GM12873 (cell line): ENCODE results near the gene PLCE1.

Experiments
- CTCF ChIP-seq: IDR thresholded peaks from 2 replicates; pipeline ENCODE4 v1.5.1; 2012; ENCODE audit warnings: low read depth, mild to moderate bottlenecking, moderate library complexity, low read length, control low read depth; ENCODE audit not compliant: insufficient read depth; ENCODE audit errors: missing control alignments

PLCE1 gene

GRCh38 chr10:94011296-94011695 lies 17.6 kb downstream of the PLCE1 start:
- TF ChIP-seq CTCF: no peak

- no peak for TF ChIP-seq CTCF
These were observed 19.1 kb downstream of the PLCE1 start for GRCh38 chr10:94012834-94013233.

DNA sequence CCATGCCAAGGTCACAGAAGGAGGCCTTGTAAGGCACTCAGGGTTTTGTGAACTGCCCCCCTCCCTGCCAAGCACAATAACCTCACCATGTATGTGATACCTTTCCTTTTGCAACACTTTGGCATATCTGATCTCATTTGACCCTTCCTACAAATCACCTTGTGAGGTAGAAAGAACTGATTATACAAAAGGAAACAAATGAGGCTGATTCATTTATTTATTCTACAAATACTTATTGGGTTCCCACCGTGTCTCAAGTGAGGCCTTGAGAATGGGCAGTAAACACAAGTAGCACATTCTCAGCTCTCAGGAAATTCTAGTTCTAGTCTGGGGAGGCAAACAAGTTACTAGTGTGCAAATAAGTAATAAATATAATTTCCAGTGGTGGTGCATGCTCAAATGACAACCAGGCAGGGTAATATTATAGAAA lies 19.6 kb downstream of the PLCE1 start:
- TF ChIP-seq CTCF: no peak

DNA sequence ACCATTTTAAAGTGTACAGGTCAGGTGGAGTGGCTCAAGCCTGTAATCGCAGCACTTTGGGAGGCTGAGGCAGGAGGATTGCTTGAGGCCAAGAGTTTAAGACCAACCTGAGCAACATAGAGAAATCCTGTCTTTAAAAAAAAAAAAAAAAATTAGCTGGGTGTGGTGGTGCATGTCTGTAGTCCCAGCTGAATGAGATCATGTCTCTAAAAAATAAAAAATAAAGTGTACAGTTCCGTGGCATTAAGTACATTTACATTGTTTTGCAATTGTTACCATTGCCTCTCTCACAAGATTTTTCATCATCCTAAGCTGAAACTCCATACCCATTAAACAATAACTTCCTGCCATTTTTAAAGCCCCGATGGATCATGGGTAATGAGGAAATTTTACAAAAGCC lies 20.6 kb downstream of the PLCE1 start:
- no peak for TF ChIP-seq CTCF

GRCh38 chr10:94016727-94017714 lies 23.3 kb downstream of the PLCE1 start:
- TF ChIP-seq CTCF: no peak

GRCh38 chr10:94018107-94018506 lies 24.4 kb downstream of the PLCE1 start:
- no peak for TF ChIP-seq CTCF

GRCh38 chr10:94023906-94024305 lies 30.2 kb downstream of the PLCE1 start:
- no peak for TF ChIP-seq CTCF
